HEK293 (cell line): ENCODE data around the gene LMO3.

Source experiments
- CTCF ChIA-PET: fragments of 350-600 bp; formaldehyde crosslinking; extraction: SDS; loops from one replicate; lab custom pipeline; 2021; ENCODE audit warnings: antibody characterized with exemption; lab: Yijun Ruan, JAX
- POLR2A ChIA-PET: fragments of 300-600 bp; formaldehyde crosslinking; extraction: SDS; loops from one replicate; lab custom pipeline; 2020; ENCODE audit warnings: antibody characterized with exemption, inconsistent platforms; lab: Yijun Ruan, JAX
- H3K27ac ChIP-seq: fragments of 200-500 bp; sonication (Bioruptor generic); 2 replicates; pipeline ENCODE4 v1.5.1; 2014; ENCODE audit warnings: low read depth, low read length, control low read depth, inconsistent platforms; ENCODE audit errors: extremely low read depth
- H3K36me3 ChIP-seq, 2 experiments: fragments of 200-500 bp in 1 of 2; sonication (Bioruptor generic) in 1 of 2; 1 replicate in 1 of 2; 2 replicates in 1 of 2; pipeline ENCODE4 v1.5.1; 2014 to 2017; ENCODE audit warnings: inconsistent platforms in 2 of 2, low read length in 2 of 2; ENCODE audit not compliant: control insufficient read depth in 2 of 2, insufficient read depth in 1 of 2
- H3K4me1 ChIP-seq: fragments of 200-500 bp; sonication (Bioruptor generic); 2 replicates; pipeline ENCODE4 v1.5.1; 2014; ENCODE audit warnings: mild to moderate bottlenecking, low read length, inconsistent platforms; ENCODE audit not compliant: control insufficient read depth, insufficient read depth
- H3K4me3 ChIP-seq: 2 replicates; pipeline ENCODE4 v1.5.1; 2011; ENCODE audit warnings: low read depth, mild to moderate bottlenecking, control low read depth, low read length, moderate library complexity
- H3K9me3 ChIP-seq: fragments of 200-500 bp; sonication (Bioruptor generic); 2 replicates; pipeline ENCODE4 v1.5.1; 2014; ENCODE audit warnings: low read depth, low read length, inconsistent platforms; ENCODE audit not compliant: control insufficient read depth, insufficient read depth
- GLI4 ChIP-seq: fragments of 450-650 bp; formaldehyde crosslinking; IDR thresholded peaks from 2 replicates; pipeline ENCODE4 v1.5.1; 2016; ENCODE audit warnings: missing biosample characterization, missing genetic modification characterization
- GLIS2 ChIP-seq: fragments of 450-650 bp; formaldehyde crosslinking; IDR thresholded peaks from 2 replicates; pipeline ENCODE4 v1.5.1; 2016; ENCODE audit warnings: missing biosample characterization, missing genetic modification characterization
- PRDM1 ChIP-seq: fragments of 450-650 bp; formaldehyde crosslinking; IDR thresholded peaks from 2 replicates; pipeline ENCODE4; 2016; ENCODE audit warnings: missing biosample characterization, missing genetic modification characterization
- ZBTB1 ChIP-seq: fragments of 450-650 bp; formaldehyde crosslinking; IDR thresholded peaks from 2 replicates; pipeline ENCODE4 v1.5.1; 2016; ENCODE audit warnings: missing biosample characterization, missing genetic modification characterization
- ZBTB21 ChIP-seq: fragments of 450-650 bp; formaldehyde crosslinking; IDR thresholded peaks from 2 replicates; pipeline ENCODE4 v1.5.1; 2017; ENCODE audit warnings: missing biosample characterization, missing genetic modification characterization
- ZNF132 ChIP-seq: fragments of 450-650 bp; formaldehyde crosslinking; IDR thresholded peaks from 2 replicates; pipeline ENCODE4 v1.5.1; 2017; ENCODE audit warnings: missing biosample characterization, missing genetic modification characterization, borderline replicate concordance
- ZNF16 ChIP-seq: fragments of 450-650 bp; formaldehyde crosslinking; IDR thresholded peaks from 2 replicates; pipeline ENCODE4 v1.5.1; 2016; ENCODE audit warnings: low read depth, missing biosample characterization, missing genetic modification characterization
- ZNF274 ChIP-seq, 2 experiments: fragments of 200-500 bp in 1 of 2; fragments of 450-650 bp in 1 of 2; sonication (Bioruptor generic) in 1 of 2; formaldehyde crosslinking in 1 of 2; IDR thresholded peaks; 2 replicates each; pipeline versions ENCODE4 v1.5.1 to v1.6.1; 2014 to 2016; ENCODE audit warnings: borderline replicate concordance in 1 of 2, inconsistent platforms in 1 of 2, low read length in 1 of 2, missing biosample characterization in 1 of 2, missing genetic modification characterization in 1 of 2
- ZNF416 ChIP-seq: fragments of 450-650 bp; formaldehyde crosslinking; IDR thresholded peaks from 2 replicates; pipeline ENCODE4 v1.5.1; 2016; ENCODE audit warnings: missing biosample characterization, missing genetic modification characterization
- ZNF530 ChIP-seq: fragments of 450-650 bp; formaldehyde crosslinking; IDR thresholded peaks from 2 replicates; pipeline ENCODE4 v1.5.1; 2016; ENCODE audit warnings: low read depth, missing biosample characterization, missing genetic modification characterization
- ZNF654 ChIP-seq: fragments of 450-650 bp; formaldehyde crosslinking; IDR thresholded peaks from 2 replicates; pipeline ENCODE4 v1.5.1; 2016; ENCODE audit warnings: low read depth, missing biosample characterization, missing genetic modification characterization
- ZNF664 ChIP-seq: fragments of 450-650 bp; formaldehyde crosslinking; IDR thresholded peaks from 2 replicates; pipeline ENCODE4 v1.5.1; 2016; ENCODE audit warnings: missing biosample characterization, missing genetic modification characterization
- ZNF677 ChIP-seq: fragments of 450-650 bp; IDR thresholded peaks from 2 replicates; pipeline ENCODE4 v1.5.0; 2018; ENCODE audit warnings: missing biosample characterization, mild to moderate bottlenecking, missing genetic modification characterization, moderate library complexity
- ZNF747 ChIP-seq: fragments of 450-650 bp; formaldehyde crosslinking; IDR thresholded peaks from 2 replicates; pipeline ENCODE4 v1.5.1; 2016; ENCODE audit warnings: missing biosample characterization, missing genetic modification characterization
- ZNF76 ChIP-seq: fragments of 450-650 bp; formaldehyde crosslinking; IDR thresholded peaks from 2 replicates; pipeline ENCODE4; 2016; ENCODE audit warnings: low read depth, missing biosample characterization, missing genetic modification characterization, borderline replicate concordance
- ZNF791 ChIP-seq: fragments of 450-650 bp; formaldehyde crosslinking; IDR thresholded peaks from 2 replicates; pipeline ENCODE4 v1.5.1; 2016; ENCODE audit warnings: missing biosample characterization, missing genetic modification characterization
- TF ChIP-seq, protein P1 (sequence below): fragments of 450-650 bp; formaldehyde crosslinking; IDR thresholded peaks from 2 replicates; pipeline ENCODE4 v1.5.1; 2016; ENCODE audit warnings: missing biosample characterization, missing genetic modification characterization, borderline replicate concordance
- TF ChIP-seq, protein P2 (sequence below): fragments of 450-650 bp; formaldehyde crosslinking; IDR thresholded peaks from 2 replicates; pipeline ENCODE4 v1.5.1; 2016; ENCODE audit warnings: missing biosample characterization, missing genetic modification characterization, borderline replicate concordance
- TF ChIP-seq, protein P3 (sequence below): fragments of 450-650 bp; formaldehyde crosslinking; IDR thresholded peaks from 2 replicates; pipeline ENCODE4 v1.5.1; 2016; ENCODE audit warnings: missing biosample characterization, missing genetic modification characterization
- TF ChIP-seq, protein P4 (sequence below): fragments of 450-650 bp; formaldehyde crosslinking; IDR thresholded peaks from 2 replicates; pipeline ENCODE4 v1.5.1; 2016; ENCODE audit warnings: missing biosample characterization, missing genetic modification characterization, low read depth

Gene LMO3

DNA sequence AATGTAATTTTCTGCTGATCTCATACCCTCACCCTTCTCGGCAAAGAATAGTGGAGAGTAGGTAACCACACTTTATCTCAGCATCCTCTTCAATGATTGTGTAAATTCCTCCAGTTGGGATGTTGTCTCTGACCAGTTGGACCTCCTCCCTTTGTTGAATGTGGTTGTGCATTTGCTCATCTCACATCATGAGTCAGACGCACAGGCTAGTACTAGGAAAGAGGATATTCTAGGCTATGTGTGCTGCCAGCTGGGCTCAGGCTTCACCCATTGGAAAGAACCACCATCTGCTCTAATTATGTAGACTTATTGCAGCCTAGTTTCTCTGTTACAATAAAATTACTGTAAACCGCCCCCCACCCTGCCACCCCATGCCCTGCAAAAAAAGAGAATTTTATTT lies 90.3 kb downstream of the LMO3 start:
- POLR2A ChIA-PET: no interaction called here
- H3K27ac ChIP-seq: no peak overlapping the region
- TF ChIP-seq ZNF654 (tag by site-specific recombination) (no peak), ZNF530 (tag by site-specific recombination) (no peak), PRDM1 (tag by site-specific recombination) (no peak), ZNF664 (tag by site-specific recombination) (no peak), ZNF791 (tag by site-specific recombination) (no peak), ZNF416 (tag by site-specific recombination) (no peak), ZNF76 (tag by site-specific recombination) (no peak), ZBTB1 (tag by site-specific recombination) (no peak), ZBTB21 (tag by site-specific recombination) (no peak), ZNF274 (IDR thresholded peaks at IDR 0.05; ENCODE audit: low read length) (no peak), ZNF274 (tag by site-specific recombination; IDR thresholded peaks at IDR 0.05; ENCODE audit: borderline replicate concordance) (no peak), ZNF747 (tag by site-specific recombination) (no peak), ZNF16 (tag by site-specific recombination) (no peak), GLIS2 (tag by site-specific recombination) (no peak), GLI4 (tag by site-specific recombination) (no peak), ZNF677 (no peak), ZNF132 (tag by site-specific recombination) (no peak)
- TF ChIP-seq, protein P1, sequence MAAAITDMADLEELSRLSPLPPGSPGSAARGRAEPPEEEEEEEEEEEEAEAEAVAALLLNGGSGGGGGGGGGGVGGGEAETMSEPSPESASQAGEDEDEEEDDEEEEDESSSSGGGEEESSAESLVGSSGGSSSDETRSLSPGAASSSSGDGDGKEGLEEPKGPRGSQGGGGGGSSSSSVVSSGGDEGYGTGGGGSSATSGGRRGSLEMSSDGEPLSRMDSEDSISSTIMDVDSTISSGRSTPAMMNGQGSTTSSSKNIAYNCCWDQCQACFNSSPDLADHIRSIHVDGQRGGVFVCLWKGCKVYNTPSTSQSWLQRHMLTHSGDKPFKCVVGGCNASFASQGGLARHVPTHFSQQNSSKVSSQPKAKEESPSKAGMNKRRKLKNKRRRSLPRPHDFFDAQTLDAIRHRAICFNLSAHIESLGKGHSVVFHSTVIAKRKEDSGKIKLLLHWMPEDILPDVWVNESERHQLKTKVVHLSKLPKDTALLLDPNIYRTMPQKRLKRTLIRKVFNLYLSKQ (tag by site-specific recombination): no peak
- TF ChIP-seq, protein P2, sequence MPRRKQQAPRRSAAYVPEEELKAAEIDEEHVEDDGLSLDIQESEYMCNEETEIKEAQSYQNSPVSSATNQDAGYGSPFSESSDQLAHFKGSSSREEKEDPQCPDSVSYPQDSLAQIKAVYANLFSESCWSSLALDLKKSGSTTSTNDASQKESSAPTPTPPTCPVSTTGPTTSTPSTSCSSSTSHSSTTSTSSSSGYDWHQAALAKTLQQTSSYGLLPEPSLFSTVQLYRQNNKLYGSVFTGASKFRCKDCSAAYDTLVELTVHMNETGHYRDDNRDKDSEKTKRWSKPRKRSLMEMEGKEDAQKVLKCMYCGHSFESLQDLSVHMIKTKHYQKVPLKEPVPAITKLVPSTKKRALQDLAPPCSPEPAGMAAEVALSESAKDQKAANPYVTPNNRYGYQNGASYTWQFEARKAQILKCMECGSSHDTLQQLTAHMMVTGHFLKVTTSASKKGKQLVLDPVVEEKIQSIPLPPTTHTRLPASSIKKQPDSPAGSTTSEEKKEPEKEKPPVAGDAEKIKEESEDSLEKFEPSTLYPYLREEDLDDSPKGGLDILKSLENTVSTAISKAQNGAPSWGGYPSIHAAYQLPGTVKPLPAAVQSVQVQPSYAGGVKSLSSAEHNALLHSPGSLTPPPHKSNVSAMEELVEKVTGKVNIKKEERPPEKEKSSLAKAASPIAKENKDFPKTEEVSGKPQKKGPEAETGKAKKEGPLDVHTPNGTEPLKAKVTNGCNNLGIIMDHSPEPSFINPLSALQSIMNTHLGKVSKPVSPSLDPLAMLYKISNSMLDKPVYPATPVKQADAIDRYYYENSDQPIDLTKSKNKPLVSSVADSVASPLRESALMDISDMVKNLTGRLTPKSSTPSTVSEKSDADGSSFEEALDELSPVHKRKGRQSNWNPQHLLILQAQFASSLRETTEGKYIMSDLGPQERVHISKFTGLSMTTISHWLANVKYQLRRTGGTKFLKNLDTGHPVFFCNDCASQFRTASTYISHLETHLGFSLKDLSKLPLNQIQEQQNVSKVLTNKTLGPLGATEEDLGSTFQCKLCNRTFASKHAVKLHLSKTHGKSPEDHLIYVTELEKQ: no peak
- TF ChIP-seq, protein P3, sequence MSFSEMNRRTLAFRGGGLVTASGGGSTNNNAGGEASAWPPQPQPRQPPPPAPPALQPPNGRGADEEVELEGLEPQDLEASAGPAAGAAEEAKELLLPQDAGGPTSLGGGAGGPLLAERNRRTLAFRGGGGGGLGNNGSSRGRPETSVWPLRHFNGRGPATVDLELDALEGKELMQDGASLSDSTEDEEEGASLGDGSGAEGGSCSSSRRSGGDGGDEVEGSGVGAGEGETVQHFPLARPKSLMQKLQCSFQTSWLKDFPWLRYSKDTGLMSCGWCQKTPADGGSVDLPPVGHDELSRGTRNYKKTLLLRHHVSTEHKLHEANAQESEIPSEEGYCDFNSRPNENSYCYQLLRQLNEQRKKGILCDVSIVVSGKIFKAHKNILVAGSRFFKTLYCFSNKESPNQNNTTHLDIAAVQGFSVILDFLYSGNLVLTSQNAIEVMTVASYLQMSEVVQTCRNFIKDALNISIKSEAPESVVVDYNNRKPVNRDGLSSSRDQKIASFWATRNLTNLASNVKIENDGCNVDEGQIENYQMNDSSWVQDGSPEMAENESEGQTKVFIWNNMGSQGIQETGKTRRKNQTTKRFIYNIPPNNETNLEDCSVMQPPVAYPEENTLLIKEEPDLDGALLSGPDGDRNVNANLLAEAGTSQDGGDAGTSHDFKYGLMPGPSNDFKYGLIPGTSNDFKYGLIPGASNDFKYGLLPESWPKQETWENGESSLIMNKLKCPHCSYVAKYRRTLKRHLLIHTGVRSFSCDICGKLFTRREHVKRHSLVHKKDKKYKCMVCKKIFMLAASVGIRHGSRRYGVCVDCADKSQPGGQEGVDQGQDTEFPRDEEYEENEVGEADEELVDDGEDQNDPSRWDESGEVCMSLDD: no peak
- TF ChIP-seq, protein P4, sequence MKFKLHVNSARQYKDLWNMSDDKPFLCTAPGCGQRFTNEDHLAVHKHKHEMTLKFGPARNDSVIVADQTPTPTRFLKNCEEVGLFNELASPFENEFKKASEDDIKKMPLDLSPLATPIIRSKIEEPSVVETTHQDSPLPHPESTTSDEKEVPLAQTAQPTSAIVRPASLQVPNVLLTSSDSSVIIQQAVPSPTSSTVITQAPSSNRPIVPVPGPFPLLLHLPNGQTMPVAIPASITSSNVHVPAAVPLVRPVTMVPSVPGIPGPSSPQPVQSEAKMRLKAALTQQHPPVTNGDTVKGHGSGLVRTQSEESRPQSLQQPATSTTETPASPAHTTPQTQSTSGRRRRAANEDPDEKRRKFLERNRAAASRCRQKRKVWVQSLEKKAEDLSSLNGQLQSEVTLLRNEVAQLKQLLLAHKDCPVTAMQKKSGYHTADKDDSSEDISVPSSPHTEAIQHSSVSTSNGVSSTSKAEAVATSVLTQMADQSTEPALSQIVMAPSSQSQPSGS (tag by site-specific recombination): no peak

More for the DNA sequence above, 90.3 kb downstream of the LMO3 start:
- CTCF ChIA-PET: no interaction called here
- H3K36me3 ChIP-seq: no peaks in the 10 kb centered on the region
- H3K4me3 ChIP-seq: no peak overlapping the region
- H3K9me3 ChIP-seq: no peaks in the 10 kb centered on the region
- no peaks in the 10 kb centered on the region for H3K4me1 ChIP-seq
